ENCODE measurements around the gene SIGLEC8. TPM values are rescaled to one million over a fixed set of nuclear protein-coding genes. Genes with fewer than 3 reads are reported as not detected.

Gene SIGLEC8
- total and polyA plus RNA-seq, 2 of the 4 experiments (the other 2 are of a cell fraction): not detected

- intact Hi-C loops (cut with micrococcal nuclease): no loop called here
Measured at GRCh38 chr19:51490676-51491075, 32.4 kb upstream of the SIGLEC8 start.

More at GRCh38 chr19:51490676-51491075, 32.4 kb upstream of the SIGLEC8 start:
- CTCF ChIA-PET: interaction anchor here (0.6 kb wide), 1 partner anchor 15 kb away, joined by 3 read pairs; no protein-coding TSS in a partner anchor
- Histone ChIP-seq H3K79me1 (ENCODE audit: low read depth in 1 of 2, low read length in 2 of 2) (no peaks in the 10 kb centered on the region), H2AFZ (replicated peaks; ENCODE audit: low read length, poor library complexity) (no peak overlapping the region), H3K23ac (ENCODE audit: low read depth, low read length) (no peak overlapping the region), H4K8ac (ENCODE audit: low read depth in 2 of 2, low read length in 2 of 2) (no peak overlapping the region), H3K4me2 (ENCODE audit: low read depth, low read length) (no peak overlapping the region), H3K14ac (replicated peaks; ENCODE audit: low read depth, low read length) (no peak overlapping the region), H3K36me3 (ENCODE audit: control insufficient read depth, insufficient read depth, low read length) (no peaks in the 10 kb centered on the region), H3K9me1 (ENCODE audit: insufficient read depth, low read length) (no peaks in the 10 kb centered on the region), H3K56ac (ENCODE audit: extremely low read depth, insufficient read depth, low read length) (no peak overlapping the region), H3K4ac (ENCODE audit: low read depth, low read length) (no peak overlapping the region), H4K91ac (ENCODE audit: insufficient read depth, low read depth, low read length) (no peak overlapping the region), H3K4me1 (ENCODE audit: control insufficient read depth, insufficient read depth, low read length) (no peaks in the 10 kb centered on the region), H3K4me3 (ENCODE audit: insufficient read depth, low read depth, low read length) (no peak overlapping the region), H2BK5ac (ENCODE audit: low read depth, low read length, poor library complexity, severe bottlenecking) (no peak overlapping the region), H3K18ac (ENCODE audit: low read depth, low read length) (no peak overlapping the region), H3K9ac (ENCODE audit: low read depth, low read length) (no peak overlapping the region), H2BK15ac (ENCODE audit: low read depth, low read length) (no peak overlapping the region), H3K9me3 (ENCODE audit: control insufficient read depth, insufficient read depth, low read length) (peaks cover 7% of the 10 kb centered on the region), H3K27ac (ENCODE audit: insufficient read depth, low read length) (no peak overlapping the region), H2AK9ac (replicated peaks; ENCODE audit: low read depth, low read length, poor library complexity) (no peak overlapping the region), H2BK20ac (ENCODE audit: low read depth, low read length) (no peak overlapping the region), H2BK120ac (ENCODE audit: low read depth, low read length) (no peak overlapping the region), H2AK5ac (ENCODE audit: low read depth, low read length) (no peak overlapping the region), H4K20me1 (ENCODE audit: insufficient read depth, low read length) (no peaks in the 10 kb centered on the region), H4K5ac (ENCODE audit: low read depth, low read length) (no peak overlapping the region), H3K27me3 (ENCODE audit: control insufficient read depth, insufficient read depth, low read length) (no peaks in the 10 kb centered on the region)
- dilution Hi-C loops (cut with HindIII; ENCODE audit: low sequenced_read_pairs, unreplicated experiment) (no loop called here), in situ Hi-C loops (cut with MboI; ENCODE audit: low sequenced_read_pairs) (no loop called here)
- POLR2A ChIA-PET (ENCODE audit: unreplicated experiment): no interaction called here
- 20% methylated on average over 4 of the region's 14 CpGs; no CpG with 5 or more reads in 1 of the 2 experiments for WGBS, 2 experiments (ENCODE audit: extremely low coverage in 2 of 2, insufficient read length in 1 of 2)
- no TSS peak for BruUV-seq (replicated peaks)
- TF ChIP-seq CTCF (conservative IDR thresholded peaks at IDR 0.05; ENCODE audit: low read depth, low read length) (no peak), CHD1 (IDR thresholded peaks at IDR 0.05; ENCODE audit: low read depth, low read length) (no peak), MXI1 (IDR thresholded peaks at IDR 0.05; ENCODE audit: borderline replicate concordance, low read depth, low read length) (no peak), SMC3 (IDR thresholded peaks at IDR 0.05; ENCODE audit: low read depth, low read length) (no peak), RFX5 (IDR thresholded peaks at IDR 0.05; ENCODE audit: low read depth, low read length) (no peak), MAZ (IDR thresholded peaks at IDR 0.05; ENCODE audit: borderline replicate concordance, low read depth, low read length) (no peak), BHLHE40 (IDR thresholded peaks at IDR 0.05; ENCODE audit: low read depth, low read length) (no peak), CEBPB (IDR thresholded peaks at IDR 0.05; ENCODE audit: low read depth, low read length) (no peak), RCOR1 (IDR thresholded peaks at IDR 0.05; ENCODE audit: insufficient replicate concordance, low read length) (no peak), ELK1 (IDR thresholded peaks at IDR 0.05; ENCODE audit: borderline replicate concordance, low read depth, low read length) (no peak), RAD21 (IDR thresholded peaks at IDR 0.05; ENCODE audit: low read length) (no peak), FOS (IDR thresholded peaks at IDR 0.05; ENCODE audit: low read depth, low read length) (no peak), MAFK (IDR thresholded peaks at IDR 0.05; ENCODE audit: low read depth, low read length) (no peak), POLR2A (IDR thresholded peaks at IDR 0.05; ENCODE audit: low read depth, low read length) (no peak), NFE2L2 (IDR thresholded peaks at IDR 0.05; ENCODE audit: low read depth, low read length) (no peak)
- TF ChIP-seq, protein P1, sequence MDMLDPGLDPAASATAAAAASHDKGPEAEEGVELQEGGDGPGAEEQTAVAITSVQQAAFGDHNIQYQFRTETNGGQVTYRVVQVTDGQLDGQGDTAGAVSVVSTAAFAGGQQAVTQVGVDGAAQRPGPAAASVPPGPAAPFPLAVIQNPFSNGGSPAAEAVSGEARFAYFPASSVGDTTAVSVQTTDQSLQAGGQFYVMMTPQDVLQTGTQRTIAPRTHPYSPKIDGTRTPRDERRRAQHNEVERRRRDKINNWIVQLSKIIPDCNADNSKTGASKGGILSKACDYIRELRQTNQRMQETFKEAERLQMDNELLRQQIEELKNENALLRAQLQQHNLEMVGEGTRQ (IDR thresholded peaks at IDR 0.05; ENCODE audit: low read depth, low read length): no peak
- DNase-seq (no peak), ATAC-seq (ENCODE audit: low read depth) (no peak)

Data from IMR-90 (cell line).